NCI-H146 treated with DMSO at 0.1 percent for 48 hours (cell line): Measurements from ENCODE around the gene NBAS.

Experiments
- DNase-seq: peaks from one replicate; lab custom pipeline; 2025; ENCODE audit not compliant: unreplicated experiment; lab: John Stamatoyannopoulos, UW

NBAS gene

DNA sequence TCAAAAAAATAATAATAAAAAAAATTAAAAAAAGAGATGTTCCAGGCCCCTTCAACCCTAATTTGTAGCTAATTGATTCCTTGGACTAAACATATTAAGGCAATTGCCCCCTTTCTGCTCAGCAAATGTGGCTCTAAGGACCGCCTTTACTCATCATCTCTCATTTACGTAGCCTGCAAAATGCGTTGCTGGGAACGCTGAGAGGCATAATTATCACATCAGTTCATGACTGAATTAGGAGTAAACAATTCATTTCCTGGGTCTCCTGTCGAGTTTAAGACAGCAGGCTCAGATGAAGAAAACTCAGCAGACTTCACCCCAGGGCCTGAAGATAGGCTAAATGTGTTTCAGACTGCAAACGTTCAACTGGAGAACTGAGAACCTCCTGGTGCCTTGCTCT is 413.5 kb downstream of the NBAS start:
- DNase-seq = no peak

DNA sequence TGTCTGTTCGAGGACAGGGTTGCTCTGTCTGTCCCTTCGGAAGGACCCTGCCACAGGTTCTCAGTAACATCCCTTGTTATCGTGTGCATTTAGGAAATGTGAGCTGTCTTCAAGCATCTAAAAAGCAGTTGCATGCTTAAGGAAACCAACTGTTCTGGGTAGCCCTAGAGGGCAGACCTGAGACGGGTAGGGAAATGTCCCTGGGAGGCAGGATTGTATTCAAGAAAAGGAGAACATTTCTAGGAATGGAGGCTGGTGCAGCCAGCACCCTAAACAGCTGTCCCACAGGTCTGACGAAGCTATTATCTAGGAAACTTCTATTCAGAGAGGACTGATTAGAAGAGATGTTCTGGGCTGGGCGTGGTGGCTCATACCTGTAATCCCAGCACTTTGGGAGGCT is 414.2 kb downstream of the NBAS start:
- DNase-seq = no peak

DNA sequence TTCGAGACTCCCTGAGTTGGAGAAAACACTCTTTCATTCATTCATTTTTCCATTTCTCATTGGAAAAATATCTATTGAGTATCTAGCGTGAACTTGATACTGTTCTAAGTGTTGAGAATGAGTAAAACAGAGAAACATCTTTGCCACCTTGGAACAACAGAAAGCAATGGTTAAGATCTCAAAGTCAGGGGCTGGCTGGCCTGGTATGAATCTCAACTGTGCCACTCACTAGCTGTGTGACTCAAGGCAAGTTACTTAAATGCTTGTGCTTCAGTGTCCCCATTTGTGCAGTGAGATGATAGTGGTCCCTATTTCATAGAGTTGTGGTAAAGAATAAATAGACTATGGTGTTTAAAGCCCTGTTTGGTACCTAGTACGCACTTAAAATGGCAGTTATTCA is 415.2 kb downstream of the NBAS start:
- no peak for DNase-seq

GRCh38 chr2:15145046-15145817 is 415.9 kb downstream of the NBAS start:
- DNase-seq = no peak

DNA sequence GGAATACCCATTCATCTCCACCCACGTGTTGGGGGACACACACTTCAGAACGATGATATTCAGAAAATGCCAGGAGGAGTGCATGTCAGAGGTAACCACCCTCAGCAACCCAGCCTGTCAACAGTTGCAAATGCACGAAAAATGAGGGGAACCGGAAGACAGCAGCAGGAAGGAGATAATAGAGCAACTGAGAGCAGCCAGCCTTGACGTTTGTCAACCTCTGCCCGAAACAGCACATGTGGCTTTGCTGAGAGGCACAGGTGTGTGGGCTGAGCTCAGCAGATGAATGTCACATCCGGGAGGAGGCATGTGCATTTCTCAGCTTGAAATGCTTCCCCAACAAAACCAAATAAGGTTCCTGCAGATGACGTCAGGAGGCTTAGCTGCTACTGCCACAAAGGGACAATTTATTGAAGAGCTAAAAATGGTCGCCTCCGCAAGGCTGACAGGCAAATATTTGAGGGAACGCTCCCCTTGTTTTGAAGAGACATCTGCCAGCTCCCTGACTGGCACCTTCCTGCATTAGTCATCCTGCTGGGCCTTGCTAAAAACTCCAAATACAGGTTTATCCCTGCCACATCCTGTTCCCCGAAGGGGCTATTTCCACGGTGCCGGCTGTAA is 419.0 kb downstream of the NBAS start:
- no peak for DNase-seq

DNA sequence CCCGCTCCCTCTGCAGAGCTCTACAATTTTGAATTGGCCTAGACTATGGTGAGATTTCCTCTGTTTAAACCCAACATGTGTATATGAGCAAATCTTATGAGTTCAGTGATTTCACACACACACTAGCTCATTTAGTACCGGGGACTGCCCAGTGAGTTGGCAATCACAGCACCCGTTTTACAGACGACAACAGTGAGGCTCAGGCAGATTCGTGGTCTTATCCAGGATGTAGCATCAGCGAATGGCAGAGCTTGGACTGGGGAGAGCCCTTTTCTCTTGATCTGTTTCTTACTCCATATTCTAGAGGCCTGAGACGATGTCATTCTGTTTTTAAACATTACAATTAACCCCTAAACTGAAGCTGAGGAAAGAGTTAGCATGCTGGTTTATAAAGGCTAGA is 419.9 kb downstream of the NBAS start:
- DNase-seq = no peak

DNA sequence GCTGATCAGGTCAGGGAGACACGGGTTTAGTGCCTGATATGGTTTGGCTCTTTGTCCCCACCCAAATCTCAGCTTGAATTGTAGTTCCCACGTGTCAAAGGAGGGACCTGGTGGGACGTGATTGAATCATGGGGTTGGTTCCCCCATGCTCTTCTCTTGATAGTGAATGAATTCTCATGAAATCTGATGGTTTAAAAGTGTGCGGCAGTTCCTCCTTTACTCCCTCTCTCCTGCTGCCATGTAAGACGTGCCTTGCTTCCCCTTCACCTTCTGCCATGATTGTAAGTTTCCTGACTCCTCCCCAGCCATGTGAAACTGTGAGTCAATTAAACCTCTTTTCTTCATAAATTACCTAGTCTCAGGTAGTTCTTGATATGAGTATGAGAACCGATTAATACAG is 424.5 kb downstream of the NBAS start:
- DNase-seq = no peak

DNA sequence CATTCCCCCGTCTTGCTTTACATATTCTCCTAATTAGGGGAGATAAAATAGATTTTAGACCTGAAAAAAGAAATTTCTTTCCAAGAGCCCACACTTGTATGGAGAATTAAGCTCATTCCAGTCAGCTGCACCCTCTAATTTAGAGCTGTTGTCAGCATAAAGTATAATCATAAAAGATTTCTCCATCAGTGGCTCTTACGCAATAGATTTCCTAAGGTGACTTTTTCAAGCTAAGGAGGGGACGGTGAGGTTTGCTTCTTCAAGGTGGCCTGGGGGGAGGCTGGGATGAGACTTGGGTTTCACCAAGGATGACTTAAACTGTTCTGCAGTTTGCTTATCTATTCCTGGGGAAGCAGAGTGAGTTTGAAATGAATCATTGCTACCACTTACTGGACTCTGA is 426.2 kb downstream of the NBAS start:
- DNase-seq = no peak

DNA sequence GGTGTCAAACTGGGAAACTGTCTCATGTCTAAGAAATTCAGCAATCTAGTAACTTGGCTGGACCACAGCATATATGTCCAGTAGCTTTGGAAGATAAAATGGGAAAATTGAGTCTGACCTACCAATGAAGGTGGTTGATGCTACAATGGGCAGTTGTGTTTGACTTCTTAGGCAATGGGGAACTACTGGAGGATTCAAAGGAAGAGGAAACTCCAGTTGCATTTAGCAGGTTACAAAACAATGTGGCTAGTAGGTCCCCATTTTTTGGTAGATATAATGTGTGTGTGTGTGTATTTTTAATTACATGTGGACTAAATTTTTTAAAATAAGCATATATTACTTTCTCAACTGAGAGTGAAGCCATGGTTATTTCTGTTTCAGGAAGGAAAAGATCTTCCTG is 427.7 kb downstream of the NBAS start:
- no peak for DNase-seq

GRCh38 chr2:15128846-15129245 is 432.3 kb downstream of the NBAS start:
- DNase-seq = no peak

DNA sequence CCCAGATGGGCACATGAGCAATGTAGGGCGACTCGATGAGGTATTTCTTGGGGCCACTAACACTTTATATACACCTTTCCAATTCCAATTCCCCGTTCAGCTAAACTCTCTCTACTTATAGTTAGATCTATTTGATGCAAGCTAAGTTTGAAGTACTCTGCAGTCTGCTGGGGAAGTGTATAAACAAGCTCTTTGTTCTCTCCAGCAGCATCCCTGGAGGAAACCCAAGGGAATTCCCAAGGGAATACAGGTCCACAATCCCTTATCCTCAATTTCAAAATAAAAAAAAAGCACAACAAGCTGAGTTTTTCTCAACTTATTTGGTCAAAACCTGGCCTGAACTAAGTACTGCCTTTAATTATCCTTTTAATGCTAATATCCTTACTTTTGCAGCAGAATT is 433.3 kb downstream of the NBAS start:
- no peak for DNase-seq

DNA sequence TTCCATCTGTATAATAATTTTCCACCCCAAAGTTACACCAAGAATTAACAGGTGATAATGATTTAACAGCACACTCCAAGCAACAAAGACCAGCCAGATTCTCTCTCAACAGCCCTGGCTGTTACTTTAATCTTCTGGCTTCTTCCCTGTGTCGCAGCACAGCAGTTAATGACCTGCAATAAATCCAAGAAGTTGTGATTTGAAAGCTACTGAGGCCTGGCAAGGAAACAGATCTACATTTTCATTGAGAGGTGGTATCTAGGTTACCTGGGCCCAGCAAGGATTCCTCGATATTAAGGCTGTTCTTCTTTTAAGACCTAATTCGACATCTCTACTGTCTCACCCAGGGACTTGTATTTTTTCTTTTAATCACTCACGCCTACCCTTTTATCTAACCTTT is 433.8 kb downstream of the NBAS start:
- no peak for DNase-seq

DNA sequence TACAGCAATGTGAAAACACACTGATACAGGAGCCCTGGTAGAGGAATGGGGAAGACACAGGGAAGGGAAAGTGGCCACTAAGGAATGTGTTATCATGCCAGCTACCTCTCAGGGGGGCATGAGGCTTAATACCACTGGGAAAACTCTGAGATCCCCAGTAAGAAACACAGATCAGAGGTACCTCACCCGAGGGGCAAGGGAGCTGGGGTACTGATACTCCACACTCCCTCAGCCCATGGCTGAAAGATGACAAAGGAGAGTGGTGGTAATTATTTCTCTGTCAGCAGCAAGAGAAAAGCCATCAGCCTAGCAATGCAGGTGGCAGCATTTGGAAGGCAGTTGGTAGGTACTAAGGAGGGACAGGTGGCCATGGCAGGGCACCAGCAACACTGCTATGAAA is 434.8 kb downstream of the NBAS start:
- no peak for DNase-seq

DNA sequence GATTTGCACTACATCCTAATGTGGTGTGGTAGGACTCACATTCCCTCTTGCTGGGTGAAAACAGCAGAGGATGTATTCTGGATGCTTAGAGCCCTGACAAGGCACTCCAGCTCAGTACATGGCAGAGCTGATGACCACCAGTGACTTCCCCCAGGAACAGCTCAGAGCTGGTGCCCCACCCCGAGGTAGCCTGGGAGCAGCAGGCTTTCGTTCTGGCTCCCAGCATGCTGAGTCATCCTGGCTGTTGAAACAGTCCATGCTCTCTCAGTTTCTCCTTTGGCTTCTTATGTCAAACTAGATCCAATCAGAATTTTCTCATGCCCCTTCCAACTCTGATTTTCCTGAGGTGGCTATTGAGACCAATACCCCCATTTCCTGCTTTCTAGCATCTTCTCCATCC is 438.2 kb downstream of the NBAS start:
- no peak for DNase-seq

GRCh38 chr2:15120631-15121030 is 440.5 kb downstream of the NBAS start:
- DNase-seq = no peak

DNA sequence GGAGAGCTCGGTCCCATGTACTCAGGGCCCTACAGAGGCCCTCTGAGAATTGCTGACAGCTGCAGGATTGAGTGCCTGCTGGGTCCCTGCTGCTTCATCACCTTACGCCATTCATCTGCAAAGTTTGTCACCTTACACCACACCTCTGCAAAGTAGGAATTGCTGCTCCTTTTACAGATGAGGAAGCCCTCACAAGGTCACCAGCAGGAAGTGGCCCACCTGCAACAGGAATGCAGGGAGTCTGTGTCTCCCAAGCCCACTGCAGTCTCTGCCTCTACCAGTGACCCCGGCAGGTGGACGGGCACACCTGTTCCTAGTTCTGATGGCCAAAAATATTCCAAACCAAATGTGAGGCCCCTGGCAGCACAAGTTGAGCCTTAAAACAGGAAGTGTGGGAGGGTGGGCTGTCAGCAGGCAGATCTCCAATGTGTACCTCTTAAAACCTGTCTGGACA is 441.4 kb downstream of the NBAS start:
- no peak for DNase-seq

GRCh38 chr2:15117409-15118050 is 443.6 kb downstream of the NBAS start:
- DNase-seq = no peak
